Loucy (cell line): Measurements from ENCODE around the gene L1TD1.
"Not testable (repeated sequence)": the region's sequence is repeated elsewhere in the genome, so short reads cannot be mapped to it uniquely, and the experiment has no call there.

Source experiments
- H2AFZ ChIP-seq: fragments of 200-600 bp; sonication (generic); 2 replicates; pipeline ENCODE4 v1.6.0; 2016; ENCODE audit warnings: antibody characterized with exemption, mild to moderate bottlenecking, low read length, moderate library complexity
- H3F3A ChIP-seq: fragments of 200-600 bp; 2 replicates; pipeline ENCODE4 v1.6.0; 2016; ENCODE audit warnings: antibody characterized with exemption, low read depth, mild to moderate bottlenecking
- H3K27me3 ChIP-seq: fragments of 200-600 bp; sonication (generic); 2 replicates; pipeline ENCODE4 v1.6.1; 2014; ENCODE audit warnings: low read length, mild to moderate bottlenecking; ENCODE audit not compliant: insufficient read depth, poor library complexity, severe bottlenecking
- H3K36me3 ChIP-seq: fragments of 200-600 bp; sonication (generic); 2 replicates; pipeline ENCODE4 v1.6.1; 2016; ENCODE audit warnings: low read length; ENCODE audit not compliant: insufficient read depth
- H3K4me1 ChIP-seq: fragments of 200-600 bp; sonication (generic); 2 replicates; pipeline ENCODE4 v1.5.1; 2014; ENCODE audit warnings: low read length, mild to moderate bottlenecking; ENCODE audit not compliant: insufficient read depth, poor library complexity, severe bottlenecking
- H3K4me2 ChIP-seq: fragments of 200-600 bp; sonication (generic); 2 replicates; pipeline ENCODE4 v1.6.0; 2014; ENCODE audit warnings: antibody characterized with exemption, low read length, low read depth, mild to moderate bottlenecking; ENCODE audit not compliant: poor library complexity, severe bottlenecking
- H3K4me3 ChIP-seq: fragments of 200-600 bp; sonication (generic); 2 replicates; pipeline ENCODE4 v1.5.1; 2014; ENCODE audit warnings: low read length, mild to moderate bottlenecking, mixed read lengths; ENCODE audit not compliant: poor library complexity, severe bottlenecking
- H3K79me2 ChIP-seq: fragments of 200-600 bp; sonication (generic); 2 replicates; pipeline ENCODE4 v1.6.1; 2014; ENCODE audit warnings: low read length; ENCODE audit not compliant: insufficient read depth
- H3K9ac ChIP-seq: fragments of 200-600 bp; sonication (generic); 2 replicates; pipeline ENCODE4 v1.6.0; 2014; ENCODE audit warnings: mild to moderate bottlenecking, low read depth, low read length, moderate library complexity; ENCODE audit not compliant: poor library complexity, severe bottlenecking
- H3K9me2 ChIP-seq: fragments of 200-600 bp; sonication (generic); replicated peaks from 2 replicates; pipeline ENCODE4 v1.6.1; 2016; ENCODE audit warnings: low read depth, low read length, mixed read lengths
- H3K9me3 ChIP-seq: fragments of 200-600 bp; sonication (generic); 2 replicates; pipeline ENCODE4 v1.6.1; 2014; ENCODE audit warnings: mild to moderate bottlenecking, antibody characterized with exemption, low read length, low read depth; ENCODE audit not compliant: insufficient read depth
- H4K20me1 ChIP-seq: fragments of 200-600 bp; sonication (generic); 2 replicates; pipeline ENCODE4 v1.6.0; 2014; ENCODE audit warnings: antibody characterized with exemption, low read length, mild to moderate bottlenecking; ENCODE audit not compliant: insufficient read depth, poor library complexity, severe bottlenecking
- EZH2phosphoT487 ChIP-seq: fragments of 200-600 bp; IDR thresholded peaks from 2 replicates; pipeline ENCODE4 v1.6.1; 2018; ENCODE audit warnings: antibody characterized with exemption, mild to moderate bottlenecking, moderate library complexity, borderline replicate concordance
- TF ChIP-seq, protein P1 (sequence below): fragments of 200-600 bp; sonication (generic); conservative IDR thresholded peaks from 2 replicates; pipeline ENCODE4 v1.5.1; 2014; ENCODE audit warnings: mild to moderate bottlenecking, antibody characterized with exemption, low read length

Gene L1TD1, protein sequence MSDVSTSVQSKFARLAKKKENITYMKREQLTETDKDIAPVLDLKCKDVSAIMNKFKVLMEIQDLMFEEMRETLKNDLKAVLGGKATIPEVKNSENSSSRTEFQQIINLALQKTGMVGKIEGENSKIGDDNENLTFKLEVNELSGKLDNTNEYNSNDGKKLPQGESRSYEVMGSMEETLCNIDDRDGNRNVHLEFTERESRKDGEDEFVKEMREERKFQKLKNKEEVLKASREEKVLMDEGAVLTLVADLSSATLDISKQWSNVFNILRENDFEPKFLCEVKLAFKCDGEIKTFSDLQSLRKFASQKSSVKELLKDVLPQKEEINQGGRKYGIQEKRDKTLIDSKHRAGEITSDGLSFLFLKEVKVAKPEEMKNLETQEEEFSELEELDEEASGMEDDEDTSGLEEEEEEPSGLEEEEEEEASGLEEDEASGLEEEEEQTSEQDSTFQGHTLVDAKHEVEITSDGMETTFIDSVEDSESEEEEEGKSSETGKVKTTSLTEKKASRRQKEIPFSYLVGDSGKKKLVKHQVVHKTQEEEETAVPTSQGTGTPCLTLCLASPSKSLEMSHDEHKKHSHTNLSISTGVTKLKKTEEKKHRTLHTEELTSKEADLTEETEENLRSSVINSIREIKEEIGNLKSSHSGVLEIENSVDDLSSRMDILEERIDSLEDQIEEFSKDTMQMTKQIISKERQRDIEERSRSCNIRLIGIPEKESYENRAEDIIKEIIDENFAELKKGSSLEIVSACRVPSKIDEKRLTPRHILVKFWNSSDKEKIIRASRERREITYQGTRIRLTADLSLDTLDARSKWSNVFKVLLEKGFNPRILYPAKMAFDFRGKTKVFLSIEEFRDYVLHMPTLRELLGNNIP

DNA sequence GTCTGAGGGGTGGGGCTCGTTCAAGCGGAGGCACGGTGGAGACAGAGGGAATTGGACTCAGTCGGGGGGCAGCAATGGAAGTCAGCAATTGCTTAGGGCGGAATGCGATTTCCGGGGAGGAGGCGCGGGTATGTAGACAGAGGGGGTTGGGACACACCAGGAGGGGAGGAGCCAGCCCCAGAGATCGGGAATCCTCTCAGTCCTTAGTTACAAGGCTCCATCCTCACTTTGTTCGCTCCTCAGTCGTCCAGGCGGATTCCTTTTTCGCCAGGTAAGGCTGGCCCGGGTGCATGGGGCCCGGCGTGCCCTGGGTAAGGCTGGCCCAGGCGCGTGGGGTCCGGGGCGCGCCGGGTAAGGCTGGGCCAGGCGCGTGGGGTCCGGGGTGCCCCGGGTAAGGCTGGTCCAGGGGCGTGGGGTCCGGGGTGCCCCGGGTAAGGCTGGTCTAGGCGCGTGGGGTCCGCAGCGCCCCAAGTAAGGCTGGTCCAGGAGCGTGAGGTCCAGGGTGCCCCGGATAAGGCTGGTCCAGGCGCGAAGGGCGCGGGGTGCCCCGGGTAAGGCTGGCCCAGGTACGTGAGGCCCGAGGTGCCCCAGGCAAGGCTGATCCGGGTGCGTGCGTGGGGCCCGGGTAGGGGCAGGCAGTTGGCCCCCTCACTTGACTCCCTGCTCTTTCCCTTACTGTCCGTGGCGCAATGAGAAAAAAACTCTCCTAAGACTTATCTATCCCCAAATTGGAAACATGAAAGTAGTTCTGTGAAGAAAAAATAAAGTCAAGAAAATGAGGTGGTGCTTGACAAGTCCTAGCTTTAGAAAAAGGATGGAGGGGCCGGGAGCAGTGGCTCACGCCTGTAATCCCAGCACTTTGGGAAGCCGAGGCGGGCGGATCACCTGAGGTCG lies at the start of gene L1TD1:
L1TD1 (plus strand) TSS at position 199 of the 894 bp plus-strand sequence. CDS start 11,780 bp downstream, outside the sequence.
- Histone ChIP-seq H3F3A (no peaks in the 10 kb centered on the region), H2AFZ (no peak within 1 kb of the TSS), H3K79me2 (no peaks in the 10 kb centered on the region), H3K4me1 (no peaks in the 10 kb centered on the region), H3K9ac (no peak within 1 kb of the TSS), H3K9me3 (no peaks in the 10 kb centered on the region), H3K27me3 (no peaks in the 10 kb centered on the region), H3K9me2 (no peaks in the 10 kb centered on the region), H3K4me2 (no peak within 1 kb of the TSS), H3K36me3 (no peaks in the 10 kb centered on the region), H4K20me1 (no peaks in the 10 kb centered on the region), H3K4me3 (no peak within 1 kb of the TSS)
- TF ChIP-seq, protein P1, sequence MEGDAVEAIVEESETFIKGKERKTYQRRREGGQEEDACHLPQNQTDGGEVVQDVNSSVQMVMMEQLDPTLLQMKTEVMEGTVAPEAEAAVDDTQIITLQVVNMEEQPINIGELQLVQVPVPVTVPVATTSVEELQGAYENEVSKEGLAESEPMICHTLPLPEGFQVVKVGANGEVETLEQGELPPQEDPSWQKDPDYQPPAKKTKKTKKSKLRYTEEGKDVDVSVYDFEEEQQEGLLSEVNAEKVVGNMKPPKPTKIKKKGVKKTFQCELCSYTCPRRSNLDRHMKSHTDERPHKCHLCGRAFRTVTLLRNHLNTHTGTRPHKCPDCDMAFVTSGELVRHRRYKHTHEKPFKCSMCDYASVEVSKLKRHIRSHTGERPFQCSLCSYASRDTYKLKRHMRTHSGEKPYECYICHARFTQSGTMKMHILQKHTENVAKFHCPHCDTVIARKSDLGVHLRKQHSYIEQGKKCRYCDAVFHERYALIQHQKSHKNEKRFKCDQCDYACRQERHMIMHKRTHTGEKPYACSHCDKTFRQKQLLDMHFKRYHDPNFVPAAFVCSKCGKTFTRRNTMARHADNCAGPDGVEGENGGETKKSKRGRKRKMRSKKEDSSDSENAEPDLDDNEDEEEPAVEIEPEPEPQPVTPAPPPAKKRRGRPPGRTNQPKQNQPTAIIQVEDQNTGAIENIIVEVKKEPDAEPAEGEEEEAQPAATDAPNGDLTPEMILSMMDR, result no peak
- no peak for TF ChIP-seq EZH2phosphoT487

DNA sequence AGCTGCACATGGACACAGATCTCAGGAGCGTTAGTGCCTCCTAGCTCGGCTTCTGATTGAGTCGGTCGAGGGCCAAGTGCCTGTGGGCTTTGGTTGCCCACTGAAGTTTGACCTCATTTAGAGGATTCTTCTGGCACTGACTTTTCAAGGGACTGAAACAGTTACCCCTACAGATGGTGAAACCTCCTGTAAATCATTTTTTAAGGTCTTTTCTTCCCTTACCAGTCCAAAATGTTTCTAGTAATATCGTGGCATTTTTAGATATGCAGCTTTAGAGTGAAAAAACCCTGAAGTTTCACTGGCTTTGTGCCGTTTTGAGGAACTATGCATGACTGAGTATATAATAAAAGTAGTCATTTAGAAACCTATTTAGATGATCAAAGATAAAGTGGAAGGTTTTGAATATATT lies 34.7 kb upstream of the L1TD1 start:
- Histone ChIP-seq H3K9ac (no peak overlapping the region), H3F3A (no peaks in the 10 kb centered on the region; the same call in 1 of the 2 replicates), H3K9me2 (no peaks in the 10 kb centered on the region), H3K27me3 (no peaks in the 10 kb centered on the region), H3K79me2 (no peaks in the 10 kb centered on the region), H3K4me2 (no peak overlapping the region), H4K20me1 (no peaks in the 10 kb centered on the region), H3K9me3 (no peaks in the 10 kb centered on the region), H2AFZ (0 out of 2 replicates have a peak overlapping the region, but pooled peaks have one; percentile 35), H3K4me1 (peaks cover 5% of the 10 kb centered on the region), H3K4me3 (no peak overlapping the region), H3K36me3 (no peaks in the 10 kb centered on the region)
- no peak for TF ChIP-seq EZH2phosphoT487
- TF ChIP-seq, protein P1, result no peak

DNA sequence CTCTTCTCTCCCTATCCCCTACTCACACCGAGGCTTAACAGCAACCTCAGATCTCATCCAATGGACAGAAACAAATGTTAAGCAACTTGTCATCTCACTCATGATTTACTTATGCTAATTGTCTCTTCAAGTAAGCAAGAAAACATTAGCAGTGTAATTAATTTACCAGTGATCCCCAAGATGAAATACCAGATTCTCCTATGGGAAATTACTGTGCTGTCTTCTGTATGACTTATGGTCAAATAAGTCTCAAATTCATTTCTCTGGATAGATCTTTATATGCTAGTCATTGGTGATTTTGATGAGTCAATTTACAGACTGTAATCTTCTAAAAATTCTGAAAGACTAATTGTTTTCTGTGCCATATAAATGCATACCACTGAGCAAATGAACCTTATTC lies 32.9 kb upstream of the L1TD1 start:
- Histone ChIP-seq H3K36me3 (no peaks in the 10 kb centered on the region), H2AFZ (no peak overlapping the region), H3K4me3 (no peak overlapping the region), H3K9ac (no peak overlapping the region), H3K4me1 (peaks cover 5% of the 10 kb centered on the region), H4K20me1 (no peaks in the 10 kb centered on the region), H3F3A (no peaks in the 10 kb centered on the region; the same call in 1 of the 2 replicates), H3K79me2 (no peaks in the 10 kb centered on the region), H3K9me3 (no peaks in the 10 kb centered on the region), H3K27me3 (no peaks in the 10 kb centered on the region), H3K4me2 (no peak overlapping the region), H3K9me2 (no peaks in the 10 kb centered on the region)
- TF ChIP-seq, protein P1, result no peak

DNA sequence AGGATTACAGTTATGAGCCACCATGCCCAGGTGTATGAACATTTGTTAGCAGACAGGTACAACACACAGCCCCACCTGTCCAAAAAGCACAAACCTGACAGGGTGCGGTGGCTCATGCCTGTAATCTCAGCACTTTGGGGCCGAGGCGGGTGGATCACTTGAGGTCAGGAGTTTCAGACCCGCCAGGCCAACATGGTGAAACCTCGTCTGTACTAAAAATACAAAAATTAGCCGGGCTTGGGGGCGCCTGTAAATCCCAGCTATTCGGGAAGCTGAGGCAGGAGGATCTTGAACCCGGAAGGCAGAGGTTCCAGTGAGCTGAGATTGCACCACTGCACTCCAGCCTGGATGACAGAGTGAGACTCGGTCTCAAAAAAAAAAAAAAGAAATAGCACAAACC lies 24.3 kb upstream of the L1TD1 start:
- not testable (repeated sequence) for H3K9me3 ChIP-seq, H3K4me3 ChIP-seq, H3K4me2 ChIP-seq, H2AFZ ChIP-seq, H4K20me1 ChIP-seq, H3F3A ChIP-seq, H3K9ac ChIP-seq, H3K4me1 ChIP-seq, H3K79me2 ChIP-seq, H3K36me3 ChIP-seq, H3K9me2 ChIP-seq, H3K27me3 ChIP-seq
